ENCODE data around the gene PPP4R1. TPM values are rescaled to one million over a fixed set of nuclear protein-coding genes. Genes with fewer than 3 reads are reported as not detected.
"Not testable (repeated sequence)": the region's sequence is repeated elsewhere in the genome, so short reads cannot be mapped to it uniquely, and the experiment has no call there.

Gene PPP4R1
- total RNA-seq, 1 experiment from 2014 or later: 110 TPM

DNA sequence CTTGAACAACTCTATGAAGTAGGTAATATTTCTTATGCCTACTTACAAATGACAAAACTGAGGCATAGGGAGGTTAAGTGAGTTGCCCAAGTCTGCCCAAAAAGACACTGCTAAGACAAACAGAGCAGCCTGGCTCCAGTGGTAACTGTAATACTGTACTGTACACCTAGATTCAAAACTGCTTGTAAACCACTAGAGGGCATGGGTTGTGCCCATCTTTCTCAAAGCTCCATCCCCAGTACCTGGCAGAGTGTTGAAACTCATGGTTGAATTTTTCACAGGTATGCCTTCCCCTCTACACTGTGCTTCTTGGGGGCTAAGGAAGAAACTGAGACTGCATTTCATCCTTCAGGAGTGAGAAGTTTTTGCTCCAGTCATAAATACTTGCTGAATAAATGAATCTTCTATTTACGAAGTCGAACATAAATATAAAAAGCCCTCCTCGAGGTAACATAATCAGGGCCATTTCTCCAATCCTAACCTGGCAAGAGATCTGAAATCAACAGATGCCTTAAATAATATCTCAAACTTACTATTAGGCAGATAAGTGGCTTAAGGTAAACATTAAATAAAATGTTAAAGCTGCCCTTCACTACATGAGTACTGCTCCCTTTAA lies 2.0 kb downstream of the PPP4R1 start:
- intact Hi-C loops (cut with micrococcal nuclease; ENCODE audit: unreplicated experiment): loop anchor here (1.0 kb wide), 2 partner anchors 61 to 71 kb away; no protein-coding TSS in a partner anchor
- peak; percentile 57 for TF ChIP-seq CTCF (IDR thresholded peaks at IDR 0.05; ENCODE audit: unreplicated experiment)

GRCh38 chr18:9609190-9609589 lies 5.2 kb downstream of the PPP4R1 start:
- Mint-ChIP-seq H3K4me1 (ENCODE audit: low read depth, unreplicated experiment) (peaks cover 46% of the 10 kb centered on the region), H3K36me3 (ENCODE audit: insufficient read depth, unreplicated experiment) (peaks cover 47% of the 10 kb centered on the region), H3K27me3 (ENCODE audit: unreplicated experiment) (no peaks in the 10 kb centered on the region), H3K4me3 (ENCODE audit: low read depth, unreplicated experiment) (peak overlapping the region; percentile 42), H3K27ac (ENCODE audit: unreplicated experiment) (peak overlapping the region; percentile 78), H3K9me3 (ENCODE audit: low read depth, unreplicated experiment) (no peaks in the 10 kb centered on the region)
- no peak for DNase-seq
- BruUV-seq (replicated peaks): no TSS peak
- intact Hi-C loops (cut with micrococcal nuclease; ENCODE audit: unreplicated experiment): no loop called here
- CTCF ChIA-PET: interaction anchor here (0.8 to 2.0 kb wide), 4 partner anchors 10 to 75 kb away, joined by 3 to 8 read pairs (median 4); no protein-coding TSS in a partner anchor
- no peak for TF ChIP-seq CTCF (IDR thresholded peaks at IDR 0.05; ENCODE audit: unreplicated experiment)

More for the DNA sequence above, 2.0 kb downstream of the PPP4R1 start:
- no peaks in the 10 kb centered on the region for H3K9me3 Mint-ChIP-seq (ENCODE audit: low read depth, unreplicated experiment)
- BruUV-seq (replicated peaks): no TSS peak
- CTCF ChIA-PET: interaction anchor here (0.6 to 1.4 kb wide), 7 partner anchors 37 to 125 kb away, joined by 3 to 25 read pairs (median 5); no protein-coding TSS in a partner anchor
- H3K27me3 Mint-ChIP-seq (ENCODE audit: unreplicated experiment): no peaks in the 10 kb centered on the region
- DNase-seq: peak; percentile 56
- peaks cover 54% of the 10 kb centered on the region for H3K4me1 Mint-ChIP-seq (ENCODE audit: low read depth, unreplicated experiment)
- peaks cover 40% of the 10 kb centered on the region for H3K36me3 Mint-ChIP-seq (ENCODE audit: insufficient read depth, unreplicated experiment)
- H3K4me3 Mint-ChIP-seq (ENCODE audit: low read depth, unreplicated experiment): peak overlapping the region; percentile 99
- H3K27ac Mint-ChIP-seq (ENCODE audit: unreplicated experiment): peak overlapping the region; percentile 97

GRCh38 chr18:9608728-9609127 lies 5.6 kb downstream of the PPP4R1 start:
- peaks cover 42% of the 10 kb centered on the region for H3K36me3 Mint-ChIP-seq (ENCODE audit: insufficient read depth, unreplicated experiment)
- no peak for TF ChIP-seq CTCF (IDR thresholded peaks at IDR 0.05; ENCODE audit: unreplicated experiment)
- intact Hi-C loops (cut with micrococcal nuclease; ENCODE audit: unreplicated experiment): no loop called here
- no peaks in the 10 kb centered on the region for H3K27me3 Mint-ChIP-seq (ENCODE audit: unreplicated experiment)
- no peak for DNase-seq
- CTCF ChIA-PET: interaction anchor here (0.8 to 2.0 kb wide), 5 partner anchors 11 to 75 kb away, joined by 3 to 8 read pairs (median 4); no protein-coding TSS in a partner anchor
- peak overlapping the region; percentile 78 for H3K27ac Mint-ChIP-seq (ENCODE audit: unreplicated experiment)
- H3K4me3 Mint-ChIP-seq (ENCODE audit: low read depth, unreplicated experiment): peak overlapping the region; percentile 42
- H3K4me1 Mint-ChIP-seq (ENCODE audit: low read depth, unreplicated experiment): peaks cover 46% of the 10 kb centered on the region
- H3K9me3 Mint-ChIP-seq (ENCODE audit: low read depth, unreplicated experiment): no peaks in the 10 kb centered on the region
- no TSS peak for BruUV-seq (replicated peaks)

- CTCF ChIA-PET: interaction anchor here (0.8 to 2.0 kb wide), 4 partner anchors 16 to 76 kb away, joined by 3 to 8 read pairs (median 5); no protein-coding TSS in a partner anchor
- DNase-seq: no peak
- Mint-ChIP-seq H3K36me3 (ENCODE audit: insufficient read depth, unreplicated experiment) (peaks cover 38% of the 10 kb centered on the region), H3K4me1 (ENCODE audit: low read depth, unreplicated experiment) (peaks cover 43% of the 10 kb centered on the region), H3K4me3 (ENCODE audit: low read depth, unreplicated experiment) (no peak overlapping the region), H3K9me3 (ENCODE audit: low read depth, unreplicated experiment) (no peaks in the 10 kb centered on the region), H3K27me3 (ENCODE audit: unreplicated experiment) (no peaks in the 10 kb centered on the region), H3K27ac (ENCODE audit: unreplicated experiment) (no peak overlapping the region)
- no peak for TF ChIP-seq CTCF (IDR thresholded peaks at IDR 0.05; ENCODE audit: unreplicated experiment)
- intact Hi-C loops (cut with micrococcal nuclease; ENCODE audit: unreplicated experiment): no loop called here
- BruUV-seq (replicated peaks): no TSS peak
Measured at GRCh38 chr18:9608298-9608697, 6.1 kb downstream of the PPP4R1 start.

DNA sequence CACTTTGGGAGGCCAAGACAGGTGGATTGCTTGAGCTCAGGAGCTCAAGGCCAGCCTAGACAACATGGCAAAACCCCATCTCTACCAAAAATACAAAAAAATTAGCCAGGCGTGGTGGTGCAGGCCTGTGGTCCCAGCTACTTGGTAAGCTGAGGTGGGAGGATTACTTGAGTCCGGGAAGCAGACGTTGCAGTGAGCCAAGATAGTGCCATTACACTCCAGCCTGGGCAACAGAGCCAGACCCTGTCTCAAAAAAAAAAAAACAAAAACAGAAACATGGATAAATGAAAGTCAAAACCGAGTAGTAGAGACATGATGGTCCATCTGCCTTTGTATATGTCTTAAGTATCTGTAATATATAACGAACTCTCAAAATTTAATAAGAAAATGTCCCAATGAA lies 7.2 kb downstream of the PPP4R1 start:
- H3K4me3 Mint-ChIP-seq (ENCODE audit: low read depth, unreplicated experiment); DNase-seq; H3K27ac Mint-ChIP-seq (ENCODE audit: unreplicated experiment); BruUV-seq (replicated peaks); H3K27me3 Mint-ChIP-seq (ENCODE audit: unreplicated experiment); intact Hi-C loops (cut with micrococcal nuclease; ENCODE audit: unreplicated experiment); H3K9me3 Mint-ChIP-seq (ENCODE audit: low read depth, unreplicated experiment): not testable (repeated sequence)
- peaks cover 26% of the 10 kb centered on the region for H3K36me3 Mint-ChIP-seq (ENCODE audit: insufficient read depth, unreplicated experiment)
- CTCF ChIA-PET: interaction anchor here (0.7 kb wide), 1 partner anchor 25 kb away, joined by 5 read pairs; no protein-coding TSS in a partner anchor
- peaks cover 31% of the 10 kb centered on the region for H3K4me1 Mint-ChIP-seq (ENCODE audit: low read depth, unreplicated experiment)
